ENCODE results near the gene EN1. TPM values are rescaled to one million over a fixed set of nuclear protein-coding genes. Genes with fewer than 3 reads are reported as not detected.

Gene EN1
- total RNA-seq, 1 donor from 2014 or later = 17.9 TPM

DNA sequence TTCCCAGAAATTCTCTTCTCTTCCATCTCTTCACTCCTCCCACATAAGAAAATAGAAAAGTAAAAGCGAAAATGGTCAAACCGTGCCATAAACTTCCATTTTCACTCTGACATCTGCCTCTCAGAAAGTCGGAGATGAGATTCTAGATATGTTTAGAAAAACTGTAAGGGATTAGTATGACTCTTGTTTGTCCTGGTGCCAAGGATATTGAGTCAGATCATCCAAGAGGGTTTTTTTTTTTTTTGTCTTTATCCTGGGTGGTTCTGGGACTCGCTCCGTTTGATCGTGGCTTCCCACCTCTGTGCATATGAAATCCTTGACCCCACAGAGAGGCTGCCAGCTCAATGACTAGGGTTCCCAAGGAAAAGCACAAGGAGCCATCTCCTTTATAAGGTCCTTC is 17.3 kb downstream of the EN1 start:
- Mint-ChIP-seq H3K4me1 (peaks cover 44% of the 10 kb centered on the region), H3K27me3 (ENCODE audit: low read depth) (peaks cover 73% of the 10 kb centered on the region), H3K36me3 (no peaks in the 10 kb centered on the region), H3K27ac (no peak overlapping the region), H3K9me3 (no peaks in the 10 kb centered on the region), H3K4me3 (no peak overlapping the region)
- TF ChIP-seq, protein P1, sequence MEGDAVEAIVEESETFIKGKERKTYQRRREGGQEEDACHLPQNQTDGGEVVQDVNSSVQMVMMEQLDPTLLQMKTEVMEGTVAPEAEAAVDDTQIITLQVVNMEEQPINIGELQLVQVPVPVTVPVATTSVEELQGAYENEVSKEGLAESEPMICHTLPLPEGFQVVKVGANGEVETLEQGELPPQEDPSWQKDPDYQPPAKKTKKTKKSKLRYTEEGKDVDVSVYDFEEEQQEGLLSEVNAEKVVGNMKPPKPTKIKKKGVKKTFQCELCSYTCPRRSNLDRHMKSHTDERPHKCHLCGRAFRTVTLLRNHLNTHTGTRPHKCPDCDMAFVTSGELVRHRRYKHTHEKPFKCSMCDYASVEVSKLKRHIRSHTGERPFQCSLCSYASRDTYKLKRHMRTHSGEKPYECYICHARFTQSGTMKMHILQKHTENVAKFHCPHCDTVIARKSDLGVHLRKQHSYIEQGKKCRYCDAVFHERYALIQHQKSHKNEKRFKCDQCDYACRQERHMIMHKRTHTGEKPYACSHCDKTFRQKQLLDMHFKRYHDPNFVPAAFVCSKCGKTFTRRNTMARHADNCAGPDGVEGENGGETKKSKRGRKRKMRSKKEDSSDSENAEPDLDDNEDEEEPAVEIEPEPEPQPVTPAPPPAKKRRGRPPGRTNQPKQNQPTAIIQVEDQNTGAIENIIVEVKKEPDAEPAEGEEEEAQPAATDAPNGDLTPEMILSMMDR (IDR thresholded peaks at IDR 0.05; ENCODE audit: unreplicated experiment) = no peak
- no peak for DNase-seq (ENCODE audit: low spot score in 2 of 2, unreplicated experiment in 2 of 2)

DNA sequence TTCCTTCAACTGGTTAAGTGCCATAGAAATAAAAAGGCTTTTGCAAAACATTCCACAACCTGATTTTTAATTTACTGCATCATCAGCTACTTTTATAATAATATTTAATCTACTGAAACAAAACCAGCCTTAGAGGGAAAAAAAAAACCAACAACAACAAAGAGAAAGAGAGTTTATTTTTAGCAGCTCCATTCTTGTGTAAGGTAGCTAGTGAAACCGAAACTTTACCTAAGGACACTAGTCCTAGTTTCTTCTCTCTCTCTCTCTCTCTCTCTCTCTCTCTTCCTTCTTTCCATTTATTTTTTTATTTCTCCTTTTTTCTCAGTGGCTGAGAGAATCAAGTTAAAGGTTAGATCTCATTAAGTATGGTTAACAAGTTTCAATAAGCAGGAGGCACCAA is 21.4 kb downstream of the EN1 start:
- H3K4me1 Mint-ChIP-seq = peaks cover 32% of the 10 kb centered on the region
- DNase-seq (ENCODE audit: low spot score in 2 of 2, unreplicated experiment in 2 of 2) = no peak
- TF ChIP-seq, protein P1 (IDR thresholded peaks at IDR 0.05; ENCODE audit: unreplicated experiment) = no peak
- H3K27ac Mint-ChIP-seq = no peak overlapping the region
- H3K27me3 Mint-ChIP-seq (ENCODE audit: low read depth) = peaks cover 52% of the 10 kb centered on the region
- no peaks in the 10 kb centered on the region for H3K9me3 Mint-ChIP-seq
- H3K36me3 Mint-ChIP-seq = no peaks in the 10 kb centered on the region
- no peak overlapping the region for H3K4me3 Mint-ChIP-seq

DNA sequence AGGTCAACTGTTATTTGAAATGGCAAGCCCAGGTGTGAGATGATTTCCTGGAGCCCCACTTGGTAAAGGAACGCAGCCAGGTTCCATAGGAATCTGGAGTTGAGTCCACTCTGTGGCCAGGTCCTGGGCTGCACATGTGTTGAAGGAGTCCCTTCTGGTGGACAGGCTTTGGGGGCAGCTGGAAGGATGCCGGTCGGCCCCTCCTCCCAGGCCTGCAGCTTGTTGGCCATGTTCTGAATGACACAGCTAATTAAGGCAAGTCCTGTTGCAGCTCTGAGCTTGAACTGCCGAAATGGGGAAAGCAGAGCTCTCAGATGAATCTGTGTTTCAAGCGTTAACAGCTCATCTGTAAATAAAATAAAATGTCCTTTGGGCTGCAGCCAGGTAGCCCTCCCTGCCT is 23.8 kb downstream of the EN1 start:
- peaks cover 52% of the 10 kb centered on the region for H3K27me3 Mint-ChIP-seq (ENCODE audit: low read depth)
- no peak overlapping the region for H3K27ac Mint-ChIP-seq

DNA sequence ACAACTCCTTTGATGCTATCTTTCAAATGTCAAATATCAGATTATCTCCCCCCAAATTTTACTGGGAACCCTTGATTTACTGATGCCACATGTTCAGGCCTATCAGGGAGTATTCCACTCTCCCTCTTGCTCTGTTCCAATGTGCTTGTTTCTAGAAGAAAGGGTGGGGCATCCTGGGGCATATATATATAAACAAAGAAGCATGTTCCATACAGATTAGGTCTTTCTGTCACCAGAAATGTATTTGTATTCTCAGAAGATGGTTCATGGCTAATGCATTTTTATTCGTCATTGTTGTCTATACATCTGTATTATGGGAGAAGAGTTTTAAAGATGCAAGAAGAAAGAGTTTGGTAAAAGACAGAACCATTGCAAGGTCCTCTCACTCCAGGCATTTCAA is 24.9 kb downstream of the EN1 start:
- no peak for DNase-seq (ENCODE audit: low spot score in 2 of 2, unreplicated experiment in 2 of 2)
- Mint-ChIP-seq H3K4me3 (no peak overlapping the region), H3K4me1 (peaks cover 21% of the 10 kb centered on the region), H3K9me3 (no peaks in the 10 kb centered on the region), H3K27me3 (ENCODE audit: low read depth) (peaks cover 56% of the 10 kb centered on the region), H3K36me3 (no peaks in the 10 kb centered on the region), H3K27ac (no peak overlapping the region)
- TF ChIP-seq, protein P1 (IDR thresholded peaks at IDR 0.05; ENCODE audit: unreplicated experiment) = no peak

More for the DNA sequence above, 23.8 kb downstream of the EN1 start:
- TF ChIP-seq, protein P1 (IDR thresholded peaks at IDR 0.05; ENCODE audit: unreplicated experiment) = no peak
- Mint-ChIP-seq H3K4me1 (peaks cover 21% of the 10 kb centered on the region), H3K9me3 (no peaks in the 10 kb centered on the region), H3K36me3 (no peaks in the 10 kb centered on the region), H3K4me3 (no peak overlapping the region)
- no peak for DNase-seq (ENCODE audit: low spot score in 2 of 2, unreplicated experiment in 2 of 2)

DNA sequence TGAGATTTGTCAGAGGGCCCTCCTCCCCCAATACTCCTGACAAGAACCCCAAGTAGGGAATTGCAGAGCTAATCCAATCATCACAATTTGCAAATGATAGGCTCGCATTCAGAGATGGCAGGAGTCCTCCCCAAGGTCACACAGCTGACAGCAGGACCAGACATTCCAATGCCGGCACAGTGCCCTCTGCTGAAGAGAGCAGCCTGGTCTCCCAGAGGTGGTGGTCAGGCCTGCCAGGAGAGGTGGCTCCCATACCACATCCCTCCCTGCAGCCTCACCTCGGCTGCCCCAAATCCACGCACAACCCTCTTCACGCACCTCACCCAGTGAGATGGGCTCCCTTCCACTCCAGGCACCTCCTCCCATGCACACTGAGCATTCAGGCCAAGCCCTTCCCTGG is 25.4 kb downstream of the EN1 start:
- Mint-ChIP-seq H3K27me3 (ENCODE audit: low read depth) (peaks cover 60% of the 10 kb centered on the region), H3K27ac (no peak overlapping the region), H3K36me3 (no peaks in the 10 kb centered on the region), H3K9me3 (no peaks in the 10 kb centered on the region), H3K4me1 (peaks cover 21% of the 10 kb centered on the region), H3K4me3 (no peak overlapping the region)
- TF ChIP-seq, protein P1 (IDR thresholded peaks at IDR 0.05; ENCODE audit: unreplicated experiment) = no peak
- DNase-seq (ENCODE audit: low spot score in 2 of 2, unreplicated experiment in 2 of 2) = no peak

DNA sequence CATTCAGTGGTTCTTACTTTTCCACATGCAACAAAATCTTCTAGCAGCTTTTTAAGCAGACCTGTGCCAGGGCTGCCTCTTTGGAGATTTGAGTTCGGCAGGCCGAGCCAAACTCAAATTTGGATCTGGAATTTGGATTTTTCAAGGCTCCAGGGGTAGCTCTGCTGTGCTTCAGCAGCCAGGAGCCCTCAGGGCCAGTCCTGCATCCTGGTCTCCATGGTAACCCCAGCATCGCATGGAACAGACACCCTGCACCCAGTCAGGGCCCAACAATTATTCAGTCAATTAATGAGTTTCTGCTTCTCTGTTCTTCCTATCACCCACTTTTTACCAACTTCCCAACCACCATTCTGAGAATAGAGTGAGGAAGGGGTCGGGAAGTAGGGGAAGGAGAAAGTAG is 30.0 kb downstream of the EN1 start:
- H3K27ac Mint-ChIP-seq = no peak overlapping the region
- H3K9me3 Mint-ChIP-seq = no peaks in the 10 kb centered on the region
- no peaks in the 10 kb centered on the region for H3K36me3 Mint-ChIP-seq
- peaks cover 58% of the 10 kb centered on the region for H3K27me3 Mint-ChIP-seq (ENCODE audit: low read depth)
- H3K4me3 Mint-ChIP-seq = no peak overlapping the region
- H3K4me1 Mint-ChIP-seq = peaks cover 26% of the 10 kb centered on the region
- TF ChIP-seq, protein P1 (IDR thresholded peaks at IDR 0.05; ENCODE audit: unreplicated experiment) = no peak
- DNase-seq (ENCODE audit: low spot score in 2 of 2, unreplicated experiment in 2 of 2) = no peak

Data from mesothelial cell of epicardium (in vitro differentiated cells).